ENCODE measurements around the gene TRIM13.
"Not testable (repeated sequence)": the region's sequence is repeated elsewhere in the genome, so short reads cannot be mapped to it uniquely, and the experiment has no call there.

TRIM13 gene

DNA sequence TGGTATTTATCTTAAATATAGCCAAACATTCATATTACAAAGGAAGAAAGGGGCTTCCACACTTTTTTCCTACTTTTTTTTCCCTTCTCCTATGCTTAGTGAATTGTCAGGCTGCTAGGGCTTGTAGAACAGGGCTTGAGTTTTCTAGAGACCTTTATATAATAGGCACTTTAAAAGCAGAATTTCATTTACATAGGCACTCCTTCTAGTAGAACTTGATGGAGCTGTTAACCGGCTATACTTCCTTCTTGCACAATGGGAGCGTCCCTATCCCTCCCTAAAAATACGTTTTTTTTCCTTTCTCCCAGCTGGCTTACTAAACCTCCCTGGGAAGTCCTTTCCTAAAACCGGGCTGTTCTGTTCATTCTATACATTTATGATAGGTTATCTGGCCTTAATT, 1.1 kb downstream of the TRIM13 start:
- no peak for DNase-seq (ENCODE audit: low read depth in 2 of 2)

DNA sequence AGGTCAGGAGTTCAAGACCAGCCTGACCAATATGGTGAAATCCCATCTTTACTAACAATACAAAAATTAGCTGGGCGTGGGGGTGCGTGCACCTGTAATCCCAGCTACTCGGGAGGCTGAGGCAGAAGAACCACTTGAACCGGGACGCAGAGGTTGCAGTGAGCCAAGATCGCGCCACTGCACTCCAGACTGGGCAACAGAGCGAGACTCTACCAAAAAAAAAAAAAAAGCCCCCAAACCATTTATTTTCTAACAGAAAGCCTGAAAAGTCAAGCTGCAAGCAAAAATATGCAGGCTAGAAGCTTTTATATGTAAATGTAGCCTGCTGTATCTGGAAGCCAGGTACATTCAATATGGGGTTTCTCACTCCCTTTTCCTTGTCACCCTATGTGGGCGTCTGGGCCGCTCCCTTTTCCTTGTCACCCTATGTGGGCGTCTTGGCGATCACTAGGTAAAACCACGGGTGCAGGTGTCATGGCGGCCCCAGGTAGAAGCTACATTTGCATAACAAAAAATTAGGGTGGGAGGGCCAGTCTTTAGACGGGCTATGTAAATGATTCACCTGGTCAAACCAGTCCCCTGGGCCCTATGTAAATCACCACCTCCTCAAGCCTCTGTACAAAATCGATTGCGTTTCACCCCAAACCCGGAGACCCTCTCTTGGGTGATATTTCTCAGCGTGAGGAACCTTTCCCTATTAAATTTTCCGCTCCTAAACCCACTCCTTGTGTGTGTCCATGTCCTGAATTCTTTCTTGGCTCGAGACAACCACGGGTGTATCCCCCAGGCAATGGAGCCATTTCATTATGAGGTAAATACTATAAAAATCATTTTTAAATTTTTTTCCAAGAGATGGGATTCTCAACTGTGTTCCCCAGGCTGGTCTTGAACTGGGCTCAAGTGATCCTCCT, 2.1 kb downstream of the TRIM13 start:
- no peak for DNase-seq (ENCODE audit: low read depth in 2 of 2)

DNA sequence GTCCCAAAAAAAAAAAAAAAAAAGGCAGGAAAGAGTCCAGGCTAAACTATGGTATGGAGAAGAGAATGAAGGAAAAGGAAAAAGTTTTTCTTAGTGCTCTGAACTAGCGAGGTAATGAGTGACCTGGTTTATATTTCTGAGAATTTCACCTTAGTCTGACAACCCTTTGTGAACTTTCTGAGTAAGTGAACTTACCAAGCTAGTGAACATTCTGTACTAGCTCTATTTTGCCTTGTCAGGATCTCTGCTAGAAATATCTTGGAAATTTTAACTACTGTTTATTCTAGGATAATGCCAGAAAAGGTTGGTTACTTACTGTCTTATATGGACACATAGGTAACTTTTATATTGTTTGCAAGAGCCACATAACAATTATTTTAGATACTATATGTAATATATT, 4.4 kb downstream of the TRIM13 start:
- DNase-seq (ENCODE audit: low read depth in 2 of 2) = no peak

DNA sequence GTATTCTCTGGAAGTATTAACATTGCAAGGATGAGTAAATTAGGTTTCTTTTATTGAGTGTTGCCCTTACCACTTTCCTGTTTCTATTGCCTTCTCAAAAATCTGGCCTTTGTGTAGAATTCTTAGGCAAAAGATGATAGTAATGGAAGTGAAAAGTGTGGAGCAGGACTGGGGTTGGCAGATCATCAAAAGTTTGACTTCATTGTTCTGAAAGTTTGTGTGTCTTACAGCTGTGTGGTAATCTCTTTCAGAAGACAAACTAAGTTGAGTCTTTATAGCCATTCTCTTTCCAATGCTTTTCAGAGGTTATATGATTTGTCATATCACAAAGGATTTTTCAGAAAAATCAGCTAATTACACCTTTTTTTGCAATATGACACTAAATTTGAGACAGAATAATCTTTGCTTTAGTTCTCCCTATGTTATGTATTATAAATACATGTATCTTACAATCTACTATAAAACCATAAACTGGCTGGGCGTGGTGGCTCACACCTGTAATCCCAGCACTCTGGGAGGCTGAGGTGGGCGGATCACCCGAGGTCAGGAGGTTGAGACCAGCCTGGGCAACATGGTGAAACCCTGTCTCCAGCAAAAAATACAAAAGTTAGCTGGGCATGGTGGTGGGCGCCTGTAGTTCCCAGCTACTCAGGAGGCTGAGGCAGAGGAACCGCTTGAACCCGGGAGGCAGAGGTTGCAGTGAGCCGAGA, 9.7 kb downstream of the TRIM13 start:
- no peak for DNase-seq (ENCODE audit: low read depth in 2 of 2)

DNA sequence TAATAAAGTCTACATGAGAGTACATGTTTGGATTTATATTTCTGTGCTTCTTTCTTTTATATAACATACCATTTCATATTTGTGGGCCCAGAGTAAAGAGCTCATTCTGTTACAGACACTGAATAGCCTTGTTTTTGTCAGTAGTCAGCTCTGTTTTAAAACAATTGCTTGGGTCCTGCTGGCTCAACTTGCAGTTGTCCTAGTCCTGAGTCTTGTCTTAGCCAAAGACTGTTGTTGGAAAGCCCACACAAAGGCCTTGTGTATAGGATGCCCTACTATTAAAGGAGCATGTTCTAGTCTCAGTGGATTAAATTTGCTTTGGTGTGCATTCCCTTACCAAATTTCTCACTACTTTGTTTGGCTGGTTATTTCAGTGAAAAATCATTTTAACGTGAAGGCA, 14.6 kb downstream of the TRIM13 start:
- no peak for DNase-seq (ENCODE audit: low read depth in 2 of 2)

DNA sequence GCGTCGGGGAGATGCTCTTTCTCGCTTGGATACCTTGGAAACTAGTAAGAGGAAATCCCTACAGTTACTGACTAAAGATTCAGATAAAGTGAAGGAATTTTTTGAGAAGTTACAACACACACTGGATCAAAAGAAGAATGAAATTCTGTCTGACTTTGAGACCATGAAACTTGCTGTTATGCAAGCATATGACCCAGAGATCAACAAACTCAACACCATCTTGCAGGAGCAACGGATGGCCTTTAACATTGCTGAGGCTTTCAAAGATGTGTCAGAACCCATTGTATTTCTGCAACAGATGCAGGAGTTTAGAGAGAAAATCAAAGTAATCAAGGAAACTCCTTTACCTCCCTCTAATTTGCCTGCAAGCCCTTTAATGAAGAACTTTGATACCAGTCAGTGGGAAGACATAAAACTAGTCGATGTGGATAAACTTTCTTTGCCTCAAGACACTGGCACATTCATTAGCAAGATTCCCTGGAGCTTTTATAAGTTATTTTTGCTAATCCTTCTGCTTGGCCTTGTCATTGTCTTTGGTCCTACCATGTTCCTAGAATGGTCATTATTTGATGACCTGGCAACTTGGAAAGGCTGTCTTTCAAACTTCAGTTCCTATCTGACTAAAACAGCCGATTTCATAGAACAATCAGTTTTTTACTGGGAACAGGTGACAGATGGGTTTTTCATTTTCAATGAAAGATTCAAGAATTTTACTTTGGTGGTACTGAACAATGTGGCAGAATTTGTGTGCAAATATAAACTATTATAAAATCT, 15.7 kb downstream of the TRIM13 start:
- no peak for DNase-seq (ENCODE audit: low read depth in 2 of 2)

DNA sequence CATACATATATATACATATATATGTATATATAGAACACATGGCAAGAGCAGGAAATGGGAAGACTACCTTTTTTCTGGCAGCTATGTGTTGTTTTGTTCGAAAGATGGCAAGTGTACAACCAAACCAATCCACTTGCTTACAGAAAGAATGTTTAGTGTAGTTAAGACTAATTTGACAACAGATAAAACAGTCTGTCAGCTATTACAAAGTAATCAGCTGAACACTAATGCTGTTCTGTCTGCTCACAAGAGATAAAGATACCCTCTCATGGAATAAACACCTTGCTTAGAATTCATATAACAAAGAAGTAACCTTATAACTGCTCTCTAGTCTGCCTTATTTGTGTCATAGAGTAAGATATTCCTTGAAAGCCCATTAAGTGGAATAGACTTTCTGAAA, 17.5 kb downstream of the TRIM13 start:
- DNase-seq (ENCODE audit: low read depth in 2 of 2) = no peak

DNA sequence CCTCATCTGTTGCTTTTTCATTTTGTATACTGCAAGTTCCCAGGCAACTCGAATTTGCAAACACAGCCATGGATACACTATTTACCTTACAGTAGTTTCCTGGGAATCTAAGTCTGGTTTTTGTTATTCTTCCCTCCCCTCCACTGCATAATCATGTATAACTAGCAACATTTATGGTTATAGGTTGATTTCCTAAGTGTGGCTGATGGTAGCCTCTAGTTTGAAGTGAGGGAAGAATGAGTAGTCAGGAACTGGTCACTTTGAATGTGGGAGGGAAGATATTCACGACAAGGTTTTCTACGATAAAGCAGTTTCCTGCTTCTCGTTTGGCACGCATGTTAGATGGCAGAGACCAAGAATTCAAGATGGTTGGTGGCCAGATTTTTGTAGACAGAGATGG, 18.4 kb downstream of the TRIM13 start, which contains the start of gene KCNRG:
TSS of gene KCNRG (plus strand) at position 187 of the 400 bp plus-strand sequence. CDS start at position 237, 50 bp downstream.
- DNase-seq (ENCODE audit: low read depth in 2 of 2) = no peak

DNA sequence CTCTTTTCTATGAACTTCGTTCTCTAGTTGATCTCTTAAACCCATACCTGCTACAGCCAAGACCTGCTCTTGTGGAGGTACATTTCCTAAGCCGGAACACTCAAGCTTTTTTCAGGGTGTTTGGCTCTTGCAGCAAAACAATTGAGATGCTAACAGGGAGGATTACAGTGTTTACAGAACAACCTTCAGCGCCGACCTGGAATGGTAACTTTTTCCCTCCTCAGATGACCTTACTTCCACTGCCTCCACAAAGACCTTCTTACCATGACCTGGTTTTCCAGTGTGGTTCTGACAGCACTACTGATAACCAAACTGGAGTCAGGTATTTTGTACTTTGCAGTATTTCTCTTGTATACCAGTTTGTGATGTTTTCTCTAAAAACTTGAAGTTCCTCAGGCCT, 18.9 kb downstream of the TRIM13 start:
- DNase-seq (ENCODE audit: low read depth in 2 of 2) = no peak

DNA sequence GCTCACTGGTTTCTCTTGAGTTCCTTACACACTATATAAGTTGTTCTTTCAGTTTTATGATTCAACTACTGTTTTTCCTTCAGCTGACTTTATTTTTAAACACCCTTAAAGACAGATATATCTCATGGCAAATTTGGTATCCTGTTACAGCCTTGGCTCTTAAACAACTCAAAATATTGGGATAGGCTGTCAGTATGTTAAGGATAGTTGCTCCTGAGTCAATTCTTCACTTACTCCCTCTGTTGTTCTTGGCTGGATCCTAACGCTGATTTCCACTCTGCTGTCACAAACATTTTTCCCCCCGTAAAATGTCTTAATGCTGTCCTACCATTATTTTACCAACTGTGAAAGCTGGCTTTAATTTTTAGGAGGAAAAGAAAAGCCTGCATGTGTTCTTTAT, 19.6 kb downstream of the TRIM13 start:
- DNase-seq (ENCODE audit: low read depth in 2 of 2) = no peak

DNA sequence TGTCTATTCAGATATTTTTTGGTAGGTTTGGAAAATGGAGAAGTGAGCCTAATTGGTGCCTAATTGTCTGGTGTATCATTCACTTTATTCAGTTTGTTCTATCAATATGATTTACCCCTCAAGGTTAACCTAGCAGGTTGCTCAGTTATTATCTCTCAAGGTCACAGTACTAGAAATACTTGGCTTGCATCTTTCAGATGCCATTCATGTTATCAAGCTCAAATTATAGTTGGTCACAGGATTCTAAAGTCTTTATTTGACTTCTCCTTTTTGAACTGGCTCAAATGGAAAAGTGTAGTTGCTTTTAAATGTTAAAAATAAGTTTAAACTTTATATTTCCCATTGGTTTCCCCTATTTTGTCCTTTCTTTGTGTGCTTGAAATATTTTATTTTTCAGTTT, 21.0 kb downstream of the TRIM13 start:
- no peak for DNase-seq (ENCODE audit: low read depth in 2 of 2)

DNA sequence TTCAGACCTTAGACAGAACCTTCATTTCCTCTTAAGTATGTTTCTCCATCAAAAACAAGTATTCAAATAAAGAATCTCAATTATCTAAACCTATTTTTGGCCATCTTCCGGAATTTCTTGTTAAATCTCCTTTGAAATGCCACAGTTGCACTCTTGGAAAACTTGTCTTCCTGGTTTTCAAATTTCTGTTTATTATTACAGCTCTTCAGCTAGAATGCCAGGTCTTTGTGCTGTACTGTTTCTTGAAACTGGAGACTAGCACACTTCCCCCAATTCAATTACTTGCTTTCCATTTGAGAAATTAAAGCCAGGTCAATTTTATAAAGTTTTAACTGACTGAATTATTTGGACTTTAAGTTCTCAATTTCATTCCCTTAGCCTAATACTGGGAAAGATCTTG, 28.6 kb downstream of the TRIM13 start:
- no peak for DNase-seq (ENCODE audit: low read depth in 2 of 2)

DNA sequence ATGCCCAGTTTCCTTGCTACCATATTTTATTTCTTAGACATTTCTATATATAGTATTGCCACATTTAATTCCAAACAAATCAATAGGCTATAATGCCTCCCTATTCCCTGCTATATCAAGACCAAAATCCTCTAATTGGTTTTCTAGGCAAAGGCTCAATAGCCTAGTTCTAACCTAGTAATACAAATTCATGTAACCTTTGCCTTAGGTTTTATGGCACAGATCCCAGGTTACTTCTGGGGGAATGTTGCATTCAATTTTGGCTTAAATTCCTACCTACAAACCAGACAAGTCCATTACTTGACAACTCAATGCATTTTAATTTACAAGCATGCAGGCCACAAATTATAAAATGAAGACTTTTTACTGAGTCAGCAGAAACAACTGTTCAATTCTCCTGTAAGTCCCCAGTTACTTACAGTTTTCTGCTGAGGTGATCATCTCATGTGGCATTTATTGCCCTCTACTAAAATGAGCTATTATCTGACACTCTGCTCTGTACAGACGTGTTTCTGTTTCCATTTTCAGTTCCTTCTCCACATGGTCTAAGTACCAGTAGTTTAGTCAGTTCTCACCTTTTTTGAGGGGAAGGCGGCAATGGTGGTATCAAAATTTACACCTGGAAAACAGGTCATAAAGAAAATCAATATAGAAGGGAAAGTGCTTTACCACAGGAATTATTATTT, 30.1 kb downstream of the TRIM13 start:
- DNase-seq (ENCODE audit: low read depth in 2 of 2) = no peak

DNA sequence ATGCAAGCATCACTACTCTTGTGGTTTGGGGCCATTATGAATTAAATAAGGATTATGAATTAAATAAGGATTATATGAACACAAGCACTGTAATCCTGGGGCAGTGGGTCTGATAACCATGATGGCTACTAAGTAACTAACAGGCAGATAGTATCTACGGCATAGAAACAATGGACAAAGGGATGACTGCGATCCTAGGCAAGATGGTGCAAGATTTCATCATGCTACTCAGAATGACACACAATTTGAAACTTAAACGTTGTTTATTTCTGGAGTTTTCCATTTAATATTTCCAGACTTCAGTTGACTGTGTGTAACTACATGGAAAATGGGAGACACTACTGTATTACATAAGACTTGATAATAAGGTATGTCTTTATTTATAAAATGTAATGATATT, 33.5 kb downstream of the TRIM13 start:
- DNase-seq (ENCODE audit: low read depth in 2 of 2) = no peak

DNA sequence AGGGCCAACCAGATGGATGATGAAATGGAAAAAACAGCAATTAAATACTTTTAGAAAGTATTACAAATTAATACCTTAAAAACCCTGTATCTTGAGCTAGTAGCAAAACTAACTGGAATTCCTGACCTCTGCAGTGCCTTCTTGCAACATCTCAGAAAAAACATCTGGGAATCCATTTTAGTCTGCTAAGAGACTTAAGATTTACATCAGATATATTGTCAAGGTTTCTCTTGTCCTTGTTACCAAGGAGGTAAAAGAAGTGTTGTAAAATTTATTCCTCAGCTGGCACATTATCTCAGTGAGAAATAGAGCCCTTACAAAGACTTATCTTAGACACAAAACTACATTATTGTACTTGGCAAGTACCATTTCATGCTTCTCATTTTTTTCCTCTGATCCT, 36.9 kb downstream of the TRIM13 start:
- no peak for DNase-seq (ENCODE audit: low read depth in 2 of 2)

DNA sequence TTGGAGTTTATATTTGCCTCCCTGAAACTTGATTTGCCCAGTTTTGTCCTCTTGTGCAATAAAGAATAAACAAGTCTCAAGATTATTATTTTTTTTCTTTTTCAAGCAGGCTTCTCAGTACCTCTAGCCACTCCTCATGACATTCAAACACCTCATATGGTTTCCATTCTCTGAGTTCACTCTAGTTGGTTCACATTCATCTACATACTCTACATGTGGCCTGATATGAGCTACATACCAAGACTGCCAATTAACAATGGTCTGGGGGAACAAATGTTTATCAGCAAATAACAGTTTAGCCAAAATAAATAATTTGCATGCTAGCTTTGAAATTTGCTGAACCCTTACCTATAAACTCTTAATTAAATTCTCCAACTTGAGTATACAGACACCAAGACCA, 40.9 kb downstream of the TRIM13 start:
- DNase-seq (ENCODE audit: low read depth in 2 of 2) = no peak

DNA sequence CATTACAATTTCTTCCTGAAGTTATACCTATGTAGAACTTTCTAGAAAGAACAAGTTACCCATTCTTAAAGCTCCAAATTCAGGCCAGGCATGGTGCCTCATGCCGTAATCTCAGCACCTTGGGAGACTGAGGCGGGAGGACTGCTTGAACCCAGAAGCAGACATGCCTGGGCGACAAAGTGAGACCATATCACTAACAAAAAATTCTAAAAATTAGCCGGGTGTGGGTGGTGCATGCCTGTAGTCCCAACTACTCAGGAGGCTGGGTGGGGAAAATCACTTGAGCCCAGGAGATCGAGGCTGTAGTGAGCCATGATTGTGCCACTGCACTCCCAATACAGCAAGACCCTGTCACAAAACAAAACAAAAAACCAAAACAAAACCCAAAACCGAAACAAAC, 41.4 kb downstream of the TRIM13 start:
- no peak for DNase-seq (ENCODE audit: low read depth in 2 of 2)

DNA sequence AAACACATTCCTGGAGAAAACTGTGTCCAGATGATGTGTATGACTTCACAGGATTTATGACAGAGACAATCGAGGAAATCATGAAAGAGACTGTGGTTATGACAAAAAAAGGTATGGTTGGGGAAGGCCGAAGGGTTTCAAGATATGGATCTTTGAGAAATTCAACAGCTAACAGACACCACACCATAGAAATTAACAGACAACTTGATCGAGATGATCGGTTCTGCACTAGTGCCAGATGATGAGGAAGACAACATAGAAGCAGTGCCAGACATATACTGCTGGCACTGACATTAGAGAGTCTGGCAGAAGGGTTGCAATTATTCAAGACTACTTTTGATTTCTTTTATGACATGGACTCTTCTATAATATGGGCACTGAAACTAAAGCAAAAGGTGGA, 55.6 kb downstream of the TRIM13 start:
- DNase-seq (ENCODE audit: low read depth in 2 of 2) = no peak

DNA sequence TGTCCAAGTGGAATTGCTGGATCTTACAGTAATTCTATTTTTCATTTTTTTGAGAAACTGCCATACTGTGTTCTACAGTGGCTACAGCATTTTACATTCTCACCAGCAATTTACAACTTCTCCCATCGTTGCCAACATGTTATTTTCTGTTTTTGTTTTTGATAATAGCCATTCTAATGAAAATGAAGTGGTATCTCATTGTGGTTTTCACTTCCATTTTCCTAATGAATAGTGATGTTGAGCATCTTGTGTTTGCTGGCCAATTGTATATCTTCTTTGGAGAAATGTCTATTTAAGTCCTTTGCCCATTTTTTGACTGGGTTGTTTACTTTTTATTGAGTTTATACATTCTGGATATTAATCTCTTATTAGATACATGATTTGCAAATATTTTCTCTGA, 57.0 kb downstream of the TRIM13 start:
- no peak for DNase-seq (ENCODE audit: low read depth in 2 of 2)

DNA sequence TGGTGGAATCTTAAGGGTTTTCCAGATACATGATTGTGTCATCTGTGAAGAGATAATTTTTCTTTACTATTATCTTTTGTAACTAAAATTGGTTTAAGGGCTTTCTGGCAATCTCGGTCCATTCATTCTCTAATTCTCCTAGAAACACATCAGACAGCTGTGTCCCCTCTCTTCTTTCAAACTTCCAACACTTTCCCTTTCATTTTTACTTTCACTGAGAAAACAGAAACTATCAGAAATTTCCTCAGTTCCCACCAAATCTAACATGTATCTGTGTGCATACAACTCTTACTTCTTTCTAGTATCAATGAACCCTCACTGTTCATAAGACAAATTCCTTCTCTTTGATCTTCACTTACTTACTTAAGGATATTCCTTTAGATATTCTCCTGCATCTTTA, 58.6 kb downstream of the TRIM13 start:
- DNase-seq (ENCODE audit: low read depth in 2 of 2) = no peak

DNA sequence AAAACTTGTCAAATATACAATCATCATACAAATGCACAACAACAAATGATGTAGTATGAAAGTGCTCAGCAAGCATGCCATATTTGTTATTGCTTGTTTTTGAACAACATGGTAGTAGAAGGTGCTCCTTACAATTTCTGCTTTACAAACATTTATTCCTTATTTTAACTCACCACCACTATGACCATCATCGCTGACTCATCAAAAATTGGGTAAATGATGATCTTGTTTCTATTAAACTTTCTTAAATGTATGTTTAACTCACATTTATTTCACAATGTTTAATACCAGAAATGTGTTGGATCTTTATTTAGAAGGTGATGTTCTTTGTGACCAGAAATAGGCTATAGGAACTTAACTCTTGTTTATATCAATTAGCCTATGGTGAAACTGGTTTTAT, 63.9 kb downstream of the TRIM13 start:
- no peak for DNase-seq (ENCODE audit: low read depth in 2 of 2)

DNA sequence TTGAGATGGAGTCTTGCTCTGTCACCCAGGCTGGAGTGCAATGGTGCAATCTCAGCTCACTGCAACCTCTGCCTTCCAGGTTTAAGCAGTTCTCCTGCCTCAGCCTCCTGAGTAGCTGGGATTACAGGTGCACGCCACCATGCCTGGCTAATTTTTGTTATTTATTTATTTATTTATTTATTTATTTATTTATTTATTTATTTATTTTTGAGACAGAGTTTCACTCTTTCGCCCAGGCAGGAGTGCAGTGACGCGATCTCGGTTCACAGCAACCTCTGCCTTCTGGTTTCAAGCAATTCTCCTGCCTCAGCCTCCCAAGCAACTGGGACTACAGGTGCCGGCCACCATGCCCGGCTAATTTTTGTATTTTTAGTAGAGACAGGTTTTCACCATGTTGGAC, 65.5 kb downstream of the TRIM13 start:
- DNase-seq (ENCODE audit: low read depth in 2 of 2) = not testable (repeated sequence)

Measured in stimulated activated CD8-positive, alpha-beta memory T cell treated with anti-CD3 and anti-CD28 coated beads, Interleukin-15, amount 100 ng/mL, for 48 hours (primary cell).